ENCODE results near the gene SLCO3A1.

SLCO3A1 gene

GRCh38 chr15:91839867-91840266 is 13.6 kb upstream of the SLCO3A1 start:
- no peak overlapping the region for H3K27ac ChIP-seq (ENCODE audit: low read length)
- H3K27me3 ChIP-seq (ENCODE audit: insufficient read depth, low read length, poor library complexity) = peaks cover 2% of the 10 kb centered on the region
- no peak overlapping the region for H3K9ac ChIP-seq (ENCODE audit: low read depth, low read length)
- H3K4me1 ChIP-seq (ENCODE audit: insufficient read depth, low read length) = no peaks in the 10 kb centered on the region
- DNase-seq = no peak
- H2AFZ ChIP-seq (ENCODE audit: low read depth, low read length) = no peak overlapping the region
- H3K79me2 ChIP-seq (ENCODE audit: insufficient read depth, low read length) = no peaks in the 10 kb centered on the region
- H3K9me3 ChIP-seq (ENCODE audit: insufficient read depth, low read length, severe bottlenecking) = peaks cover 3% of the 10 kb centered on the region
- H4K20me1 ChIP-seq (ENCODE audit: insufficient read depth, low read length) = no peaks in the 10 kb centered on the region
- no peak for TF ChIP-seq CTCF (IDR thresholded peaks at IDR 0.05; ENCODE audit: borderline replicate concordance, extremely low read depth, low read length, poor library complexity, severe bottlenecking)
- TF ChIP-seq EZH2 (IDR thresholded peaks at IDR 0.05; ENCODE audit: borderline replicate concordance, low read depth, low read length, severe bottlenecking) = no peak
- ATAC-seq (ENCODE audit: insufficient read depth, low read depth) = no peak
- no peak overlapping the region for H3K4me2 ChIP-seq (ENCODE audit: insufficient read depth, low read length)
- H3K36me3 ChIP-seq (ENCODE audit: insufficient read depth, low read length) = no peaks in the 10 kb centered on the region
- no peak overlapping the region for H3K4me3 ChIP-seq (ENCODE audit: low read depth in 1 of 2, low read length in 2 of 2)

GRCh38 chr15:91841861-91842260 is 11.6 kb upstream of the SLCO3A1 start:
- H2AFZ ChIP-seq (ENCODE audit: low read depth, low read length) = no peak overlapping the region
- TF ChIP-seq CTCF (IDR thresholded peaks at IDR 0.05; ENCODE audit: borderline replicate concordance, extremely low read depth, low read length, poor library complexity, severe bottlenecking) (no peak), EZH2 (IDR thresholded peaks at IDR 0.05; ENCODE audit: borderline replicate concordance, low read depth, low read length, severe bottlenecking) (no peak)
- DNase-seq = no peak
- ATAC-seq (ENCODE audit: insufficient read depth, low read depth) = no peak
- no peak overlapping the region for H3K27ac ChIP-seq (ENCODE audit: low read length)
- no peaks in the 10 kb centered on the region for H3K36me3 ChIP-seq (ENCODE audit: insufficient read depth, low read length)
- H3K4me2 ChIP-seq (ENCODE audit: insufficient read depth, low read length) = no peak overlapping the region
- H3K9ac ChIP-seq (ENCODE audit: low read depth, low read length) = no peak overlapping the region
- H3K27me3 ChIP-seq (ENCODE audit: insufficient read depth, low read length, poor library complexity) = peaks cover 8% of the 10 kb centered on the region
- no peaks in the 10 kb centered on the region for H4K20me1 ChIP-seq (ENCODE audit: insufficient read depth, low read length)
- H3K4me3 ChIP-seq (ENCODE audit: low read depth in 1 of 2, low read length in 2 of 2) = no peak overlapping the region
- H3K9me3 ChIP-seq (ENCODE audit: insufficient read depth, low read length, severe bottlenecking) = peaks cover 3% of the 10 kb centered on the region
- no peaks in the 10 kb centered on the region for H3K4me1 ChIP-seq (ENCODE audit: insufficient read depth, low read length)
- H3K79me2 ChIP-seq (ENCODE audit: insufficient read depth, low read length) = no peaks in the 10 kb centered on the region

- Histone ChIP-seq H3K27me3 (ENCODE audit: insufficient read depth, low read length, poor library complexity) (peaks cover 8% of the 10 kb centered on the region), H3K36me3 (ENCODE audit: insufficient read depth, low read length) (no peaks in the 10 kb centered on the region), H3K9ac (ENCODE audit: low read depth, low read length) (no peak overlapping the region), H3K27ac (ENCODE audit: low read length) (no peak overlapping the region), H3K4me3 (ENCODE audit: low read depth in 1 of 2, low read length in 2 of 2) (no peak overlapping the region), H3K9me3 (ENCODE audit: insufficient read depth, low read length, severe bottlenecking) (peaks cover 3% of the 10 kb centered on the region), H3K4me1 (ENCODE audit: insufficient read depth, low read length) (no peaks in the 10 kb centered on the region), H2AFZ (ENCODE audit: low read depth, low read length) (no peak overlapping the region), H3K4me2 (ENCODE audit: insufficient read depth, low read length) (no peak overlapping the region), H3K79me2 (ENCODE audit: insufficient read depth, low read length) (no peaks in the 10 kb centered on the region), H4K20me1 (ENCODE audit: insufficient read depth, low read length) (no peaks in the 10 kb centered on the region)
- no peak for DNase-seq
- no peak for ATAC-seq (ENCODE audit: insufficient read depth, low read depth)
- TF ChIP-seq CTCF (IDR thresholded peaks at IDR 0.05; ENCODE audit: borderline replicate concordance, extremely low read depth, low read length, poor library complexity, severe bottlenecking) = no peak
- no peak for TF ChIP-seq EZH2 (IDR thresholded peaks at IDR 0.05; ENCODE audit: borderline replicate concordance, low read depth, low read length, severe bottlenecking)
These were observed 9.2 kb upstream of the SLCO3A1 start for GRCh38 chr15:91844341-91844740.

GRCh38 chr15:91844928-91845327 is 8.6 kb upstream of the SLCO3A1 start:
- no peak for TF ChIP-seq EZH2 (IDR thresholded peaks at IDR 0.05; ENCODE audit: borderline replicate concordance, low read depth, low read length, severe bottlenecking)
- no peak for TF ChIP-seq CTCF (IDR thresholded peaks at IDR 0.05; ENCODE audit: borderline replicate concordance, extremely low read depth, low read length, poor library complexity, severe bottlenecking)
- Histone ChIP-seq H3K27ac (ENCODE audit: low read length) (no peak overlapping the region), H4K20me1 (ENCODE audit: insufficient read depth, low read length) (no peaks in the 10 kb centered on the region), H3K79me2 (ENCODE audit: insufficient read depth, low read length) (no peaks in the 10 kb centered on the region), H3K4me1 (ENCODE audit: insufficient read depth, low read length) (no peaks in the 10 kb centered on the region), H3K36me3 (ENCODE audit: insufficient read depth, low read length) (no peaks in the 10 kb centered on the region), H3K4me3 (ENCODE audit: low read depth in 1 of 2, low read length in 2 of 2) (no peak overlapping the region), H3K27me3 (ENCODE audit: insufficient read depth, low read length, poor library complexity) (peaks cover 8% of the 10 kb centered on the region), H3K9me3 (ENCODE audit: insufficient read depth, low read length, severe bottlenecking) (peaks cover 3% of the 10 kb centered on the region), H3K9ac (ENCODE audit: low read depth, low read length) (no peak overlapping the region), H3K4me2 (ENCODE audit: insufficient read depth, low read length) (no peak overlapping the region), H2AFZ (ENCODE audit: low read depth, low read length) (no peak overlapping the region)
- no peak for DNase-seq
- no peak for ATAC-seq (ENCODE audit: insufficient read depth, low read depth)
